Mammary epithelial cell (primary cell): ENCODE results near the gene AHDC1.

Experiments
- EZH2 ChIP-seq: IDR thresholded peaks from 2 replicates; pipeline ENCODE4 v1.6.1; 2012; ENCODE audit warnings: low read length, inconsistent platforms, borderline replicate concordance
- TF ChIP-seq, protein P1 (sequence below), 2 donors: IDR thresholded peaks in 1 of 2; conservative IDR thresholded peaks in 1 of 2; 2 replicates each; pipeline ENCODE4 v1.5.1; 2011 to 2012; ENCODE audit warnings: inconsistent platforms in 2 of 2, low read length in 2 of 2, mild to moderate bottlenecking in 2 of 2, control low read depth in 1 of 2, low read depth in 1 of 2; ENCODE audit not compliant: insufficient read depth in 1 of 2; ENCODE audit errors: extremely low read depth in 1 of 2

DNA sequence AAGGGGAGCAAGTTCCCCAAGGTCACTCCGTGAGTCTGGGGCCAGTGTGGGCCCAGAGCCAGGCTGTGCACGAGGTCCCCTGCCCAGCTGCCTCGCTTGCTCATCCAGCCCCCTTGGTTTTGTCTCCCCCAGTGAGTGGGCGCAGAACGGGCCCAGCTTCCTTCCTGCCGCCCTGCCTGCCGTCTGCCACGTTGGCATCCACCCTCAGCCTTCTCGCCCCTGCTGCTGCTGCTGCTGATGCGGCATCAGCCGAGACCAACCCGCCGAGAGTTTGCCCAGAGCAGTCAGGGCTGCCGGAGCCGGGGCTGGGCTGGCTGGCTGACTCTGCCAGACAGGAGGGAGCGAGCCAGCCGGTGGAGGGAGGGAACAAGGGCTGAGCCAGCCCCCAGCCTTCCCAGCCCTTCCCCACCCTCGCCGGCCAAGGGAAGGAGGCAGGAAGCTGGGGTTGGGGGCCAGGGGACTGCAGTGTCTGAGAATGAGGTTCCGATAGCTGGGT lies 82.6 kb downstream of the AHDC1 start:
- TF ChIP-seq, protein P1, sequence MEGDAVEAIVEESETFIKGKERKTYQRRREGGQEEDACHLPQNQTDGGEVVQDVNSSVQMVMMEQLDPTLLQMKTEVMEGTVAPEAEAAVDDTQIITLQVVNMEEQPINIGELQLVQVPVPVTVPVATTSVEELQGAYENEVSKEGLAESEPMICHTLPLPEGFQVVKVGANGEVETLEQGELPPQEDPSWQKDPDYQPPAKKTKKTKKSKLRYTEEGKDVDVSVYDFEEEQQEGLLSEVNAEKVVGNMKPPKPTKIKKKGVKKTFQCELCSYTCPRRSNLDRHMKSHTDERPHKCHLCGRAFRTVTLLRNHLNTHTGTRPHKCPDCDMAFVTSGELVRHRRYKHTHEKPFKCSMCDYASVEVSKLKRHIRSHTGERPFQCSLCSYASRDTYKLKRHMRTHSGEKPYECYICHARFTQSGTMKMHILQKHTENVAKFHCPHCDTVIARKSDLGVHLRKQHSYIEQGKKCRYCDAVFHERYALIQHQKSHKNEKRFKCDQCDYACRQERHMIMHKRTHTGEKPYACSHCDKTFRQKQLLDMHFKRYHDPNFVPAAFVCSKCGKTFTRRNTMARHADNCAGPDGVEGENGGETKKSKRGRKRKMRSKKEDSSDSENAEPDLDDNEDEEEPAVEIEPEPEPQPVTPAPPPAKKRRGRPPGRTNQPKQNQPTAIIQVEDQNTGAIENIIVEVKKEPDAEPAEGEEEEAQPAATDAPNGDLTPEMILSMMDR (conservative IDR thresholded peaks at IDR 0.05 in 1 of 2, IDR thresholded peaks at IDR 0.05 in 1 of 2; ENCODE audit: extremely low read depth in 1 of 2, insufficient read depth in 1 of 2, low read depth in 1 of 2, low read length in 2 of 2), result no peak
- TF ChIP-seq EZH2, result no peak
